ENCODE results near the gene CRACR2A.

DNA sequence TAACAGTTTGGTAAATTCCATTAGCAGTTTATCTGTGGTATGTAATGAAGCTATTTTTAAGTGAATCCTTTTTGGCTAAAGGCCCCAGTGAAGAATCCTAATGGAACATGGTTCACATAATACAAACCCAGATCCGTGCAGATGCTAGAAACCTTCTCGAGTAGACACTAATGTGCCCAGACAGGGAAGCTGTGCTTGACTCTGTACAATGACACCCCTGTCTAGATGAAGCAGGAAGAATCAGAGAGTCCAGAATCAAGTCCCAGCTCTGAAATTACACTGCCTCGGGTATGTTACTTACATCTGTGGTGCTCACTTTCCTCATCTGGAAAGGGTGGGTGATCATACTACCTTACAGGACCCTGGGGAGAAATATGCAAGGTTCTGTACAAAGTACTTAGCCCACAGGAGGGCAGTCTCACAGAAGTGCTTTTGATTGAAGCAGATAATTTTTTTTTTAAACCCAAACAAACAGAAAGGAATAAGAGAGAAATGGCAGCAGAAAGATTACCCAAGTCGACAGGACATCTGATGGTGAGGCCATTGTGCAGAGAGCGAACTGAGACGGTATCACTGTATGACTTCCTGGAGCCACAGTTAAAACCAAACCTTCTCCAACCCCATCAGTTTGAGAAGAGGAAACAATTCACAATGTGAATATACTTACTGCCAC is 8.5 kb downstream of the CRACR2A start:
- TF ChIP-seq REST (IDR thresholded peaks at IDR 0.05; ENCODE audit: borderline replicate concordance): no peak
- TF ChIP-seq, protein P1, sequence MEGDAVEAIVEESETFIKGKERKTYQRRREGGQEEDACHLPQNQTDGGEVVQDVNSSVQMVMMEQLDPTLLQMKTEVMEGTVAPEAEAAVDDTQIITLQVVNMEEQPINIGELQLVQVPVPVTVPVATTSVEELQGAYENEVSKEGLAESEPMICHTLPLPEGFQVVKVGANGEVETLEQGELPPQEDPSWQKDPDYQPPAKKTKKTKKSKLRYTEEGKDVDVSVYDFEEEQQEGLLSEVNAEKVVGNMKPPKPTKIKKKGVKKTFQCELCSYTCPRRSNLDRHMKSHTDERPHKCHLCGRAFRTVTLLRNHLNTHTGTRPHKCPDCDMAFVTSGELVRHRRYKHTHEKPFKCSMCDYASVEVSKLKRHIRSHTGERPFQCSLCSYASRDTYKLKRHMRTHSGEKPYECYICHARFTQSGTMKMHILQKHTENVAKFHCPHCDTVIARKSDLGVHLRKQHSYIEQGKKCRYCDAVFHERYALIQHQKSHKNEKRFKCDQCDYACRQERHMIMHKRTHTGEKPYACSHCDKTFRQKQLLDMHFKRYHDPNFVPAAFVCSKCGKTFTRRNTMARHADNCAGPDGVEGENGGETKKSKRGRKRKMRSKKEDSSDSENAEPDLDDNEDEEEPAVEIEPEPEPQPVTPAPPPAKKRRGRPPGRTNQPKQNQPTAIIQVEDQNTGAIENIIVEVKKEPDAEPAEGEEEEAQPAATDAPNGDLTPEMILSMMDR (IDR thresholded peaks at IDR 0.05; ENCODE audit: poor library complexity, severe bottlenecking): no peak
- TF ChIP-seq SMC3 (conservative IDR thresholded peaks at IDR 0.05; ENCODE audit: poor library complexity): no peak
- TF ChIP-seq EP300 (conservative IDR thresholded peaks at IDR 0.05; ENCODE audit: poor library complexity, severe bottlenecking): no peak

Data from neural cell (in vitro differentiated cells).